ENCODE data around the gene RASGRP4.

GRCh38 chr19:38448225-38448624, 22.2 kb upstream of the RASGRP4 start:
- TF ChIP-seq CTCF (conservative IDR thresholded peaks at IDR 0.05; ENCODE audit: low read depth, low read length) (no peak), EZH2 (IDR thresholded peaks at IDR 0.05; ENCODE audit: low read length, unreplicated experiment) (no peak), EZH2phosphoT487 (IDR thresholded peaks at IDR 0.05; ENCODE audit: borderline replicate concordance, low read length) (no peak)

Data from PC-3 (cell line).